NCI-H2107 (cell line): ENCODE results near the gene NHSL1.
"Not testable (repeated sequence)": the region's sequence is repeated elsewhere in the genome, so short reads cannot be mapped to it uniquely, and the experiment has no call there.

Experiments
- DNase-seq: peaks from one replicate; lab custom pipeline; 2025; lab: John Stamatoyannopoulos, UW

Gene NHSL1

DNA sequence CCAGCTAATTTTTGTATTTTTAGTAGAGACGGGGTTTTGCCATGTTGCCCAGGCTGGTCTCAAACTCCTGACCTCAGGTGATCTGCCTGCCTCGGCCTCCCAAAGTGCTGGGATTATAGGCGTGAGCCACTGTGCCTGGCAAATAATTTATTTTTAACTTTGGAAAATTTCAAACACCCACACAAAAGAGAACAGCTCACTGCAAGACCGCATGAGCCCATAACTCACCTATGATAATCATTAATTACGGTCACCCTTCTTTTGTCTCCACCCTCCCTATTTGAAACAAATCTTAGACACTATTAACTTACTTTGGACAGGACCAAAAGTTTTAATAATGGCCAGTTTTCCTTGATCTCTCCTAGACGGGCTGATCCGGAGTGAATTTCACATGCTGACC is 74.0 kb downstream of the NHSL1 start:
- DNase-seq, result not testable (repeated sequence)

DNA sequence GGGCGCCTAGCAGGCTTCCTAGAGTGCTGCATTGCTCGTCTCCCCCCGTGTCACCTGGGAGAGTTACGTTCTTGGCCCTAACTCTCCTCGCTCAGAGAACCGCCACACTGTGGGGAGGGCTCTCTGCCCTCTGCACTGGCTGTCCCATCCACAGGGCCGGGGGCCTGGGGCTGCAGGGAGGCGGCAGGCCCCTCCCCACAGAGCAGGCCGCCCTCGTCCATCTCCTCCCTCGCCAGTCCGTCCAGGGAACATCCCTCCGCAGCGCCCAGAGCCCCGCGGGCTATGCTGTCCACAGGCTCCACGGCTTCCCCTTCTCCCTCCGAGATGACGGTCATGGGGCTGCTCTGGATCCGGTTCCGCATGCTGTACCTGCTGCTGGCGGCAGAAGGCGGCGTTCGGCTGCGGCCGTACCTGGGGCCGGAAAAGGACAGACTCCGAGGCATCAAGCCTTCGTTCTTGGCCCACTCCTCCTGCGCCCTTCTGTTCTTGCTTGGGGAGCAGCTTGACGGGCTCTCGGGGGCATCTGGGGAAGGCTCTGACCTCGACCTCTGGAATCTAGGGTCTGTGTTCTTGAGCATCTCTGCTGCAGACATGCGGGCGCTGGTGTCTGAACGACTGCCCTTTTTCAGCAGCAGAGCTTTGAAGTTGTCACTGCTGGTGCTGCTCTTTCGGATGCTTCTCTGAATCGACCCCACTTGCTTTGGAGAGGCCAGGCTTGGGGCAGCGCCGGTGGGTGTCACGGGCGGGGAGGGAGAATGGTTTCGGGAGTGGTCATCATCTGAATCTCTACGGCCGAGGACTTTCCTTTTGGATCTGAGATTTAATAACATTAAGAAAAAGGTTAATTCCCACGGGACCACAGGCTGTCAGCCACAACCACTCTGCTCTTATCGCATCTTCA is 75.0 kb downstream of the NHSL1 start:
- no peak for DNase-seq

DNA sequence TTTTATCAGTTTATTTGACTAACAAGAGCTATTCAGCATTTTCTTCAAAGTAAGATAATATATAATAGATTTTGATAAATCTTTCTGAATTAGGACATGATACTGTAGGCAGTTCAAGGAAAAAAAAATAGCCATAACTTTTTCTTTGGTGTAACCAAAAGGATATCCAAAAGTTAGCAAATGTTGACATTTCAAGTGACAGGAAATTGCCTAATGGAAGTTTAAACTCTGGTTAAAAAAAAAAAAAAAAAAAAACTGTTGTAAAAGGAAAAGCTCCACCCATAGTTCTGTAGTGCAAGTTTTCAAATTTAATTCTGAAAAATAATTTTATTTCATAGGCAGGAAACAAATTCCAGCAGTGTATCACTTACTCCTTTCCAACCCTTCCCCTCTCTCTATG is 76.4 kb downstream of the NHSL1 start:
- DNase-seq, result no peak

- DNase-seq, result no peak
These were observed 77.7 kb downstream of the NHSL1 start for GRCh38 chr6:138421608-138422007.

- DNase-seq, result no peak
These were observed 78.2 kb downstream of the NHSL1 start for GRCh38 chr6:138421089-138421488.

GRCh38 chr6:138420356-138420755 is 78.9 kb downstream of the NHSL1 start:
- DNase-seq, result no peak

DNA sequence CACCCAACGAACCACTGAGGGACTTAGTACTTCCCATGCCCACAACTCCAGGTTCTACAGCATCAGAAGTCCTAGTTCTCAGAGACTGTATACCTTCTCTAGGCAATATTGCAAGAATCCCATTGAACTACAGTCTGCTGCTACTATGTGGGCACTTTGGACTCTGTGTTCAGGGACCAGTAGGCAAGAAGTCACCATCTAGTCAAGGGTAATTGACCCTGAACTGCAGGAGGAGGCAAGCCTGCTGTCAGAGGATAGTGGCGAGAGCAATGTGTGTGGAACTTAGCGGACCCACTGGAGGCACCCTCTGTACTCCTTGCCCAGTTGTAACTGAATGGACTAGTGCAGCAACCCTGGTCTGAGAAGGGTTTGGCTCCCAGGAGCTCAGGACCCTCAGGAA is 79.5 kb downstream of the NHSL1 start:
- no peak for DNase-seq

GRCh38 chr6:138418118-138418742 is 81.1 kb downstream of the NHSL1 start:
- no peak for DNase-seq

DNA sequence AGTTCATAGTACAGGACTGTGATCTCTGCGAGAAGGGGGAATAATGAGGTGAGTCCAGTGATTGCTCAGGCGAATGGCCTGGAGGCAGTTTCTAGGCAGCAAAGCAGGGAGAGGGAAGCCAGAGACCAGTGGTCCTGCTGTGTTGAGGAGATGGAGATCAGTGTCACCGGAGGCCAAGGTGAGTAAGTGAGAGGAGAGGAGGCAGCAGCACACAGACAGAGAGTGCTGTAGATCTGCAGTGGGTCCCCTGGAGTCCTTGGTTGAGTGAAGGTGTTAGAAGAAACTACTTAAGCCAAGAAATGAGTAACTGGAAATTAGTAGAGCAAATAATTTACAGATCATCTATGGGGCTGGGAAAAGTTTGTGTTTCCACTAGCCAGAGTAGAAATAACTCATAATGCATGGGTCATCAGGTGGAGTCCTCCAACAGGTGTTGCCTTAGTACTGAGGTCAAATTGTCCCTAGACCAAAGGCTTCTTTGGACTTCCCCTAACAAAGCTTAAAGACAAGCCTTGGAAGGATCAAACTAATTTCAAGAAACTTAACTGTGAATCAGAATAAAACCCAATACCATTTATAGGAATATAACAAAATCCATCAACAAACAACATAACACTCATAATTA is 81.7 kb downstream of the NHSL1 start:
- no peak for DNase-seq

- no peak for DNase-seq
These were observed 83.1 kb downstream of the NHSL1 start for GRCh38 chr6:138416206-138416605.

DNA sequence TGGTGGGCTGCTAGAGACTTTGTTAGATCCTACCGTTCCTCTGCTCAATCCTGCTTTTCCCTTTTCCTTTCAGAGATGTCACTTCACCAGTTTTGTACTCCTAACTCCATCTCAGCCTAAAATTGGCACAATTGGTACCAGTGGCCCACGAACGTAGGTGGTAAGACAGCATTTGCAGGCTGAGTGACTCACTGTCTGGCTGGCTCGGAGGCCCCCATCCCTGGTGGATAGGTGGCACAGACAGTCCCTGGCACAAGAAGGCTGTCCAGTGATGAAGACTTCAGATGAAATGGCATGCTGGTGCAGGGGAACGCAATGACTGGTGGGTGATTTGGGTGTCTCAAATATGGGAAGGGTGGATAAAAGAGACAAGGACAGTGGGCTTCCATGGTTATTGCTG is 84.2 kb downstream of the NHSL1 start:
- no peak for DNase-seq

- no peak for DNase-seq
These were observed 88.1 kb downstream of the NHSL1 start for GRCh38 chr6:138410972-138411880.

- no peak for DNase-seq
These were observed 89.1 kb downstream of the NHSL1 start for GRCh38 chr6:138410048-138410735.

- DNase-seq, result no peak
These were observed 92.9 kb downstream of the NHSL1 start for GRCh38 chr6:138406443-138406842.

DNA sequence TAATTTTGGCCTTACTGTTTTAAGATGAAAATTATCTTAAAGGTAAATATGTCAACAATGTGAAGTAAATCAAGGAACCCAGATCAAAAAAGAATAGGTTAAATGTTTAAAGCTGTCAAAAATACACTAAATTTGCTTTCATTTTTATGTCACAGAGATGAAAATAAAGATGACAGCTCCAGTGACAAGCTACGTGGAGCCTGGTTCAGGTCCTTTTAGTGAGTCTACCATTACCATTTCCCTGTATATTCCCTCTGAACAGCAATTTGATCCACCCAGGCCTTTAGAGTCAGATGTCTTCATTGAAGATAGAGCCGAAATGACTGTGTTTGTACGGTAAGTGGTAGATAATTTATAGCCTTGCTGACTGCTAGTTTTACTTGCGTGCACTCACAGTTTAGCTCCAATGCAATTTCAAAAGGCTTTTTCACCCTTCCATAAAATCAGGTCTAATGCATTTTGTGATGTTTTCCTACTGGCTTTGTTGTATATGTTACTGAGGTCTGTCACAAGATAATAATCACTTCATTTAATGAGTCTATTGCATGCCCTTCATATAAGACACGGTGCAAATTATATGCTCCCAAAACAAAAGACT is 93.4 kb downstream of the NHSL1 start:
- DNase-seq, result no peak

GRCh38 chr6:138404666-138405337 is 94.5 kb downstream of the NHSL1 start:
- DNase-seq, result no peak

GRCh38 chr6:138403801-138404665 is 95.3 kb downstream of the NHSL1 start, which contains the start of gene HEBP2:
Gene HEBP2 (plus strand): TSS chr6:138404223. CDS start chr6:138404496, 273 bp downstream.
- peak; percentile 90 for DNase-seq

DNA sequence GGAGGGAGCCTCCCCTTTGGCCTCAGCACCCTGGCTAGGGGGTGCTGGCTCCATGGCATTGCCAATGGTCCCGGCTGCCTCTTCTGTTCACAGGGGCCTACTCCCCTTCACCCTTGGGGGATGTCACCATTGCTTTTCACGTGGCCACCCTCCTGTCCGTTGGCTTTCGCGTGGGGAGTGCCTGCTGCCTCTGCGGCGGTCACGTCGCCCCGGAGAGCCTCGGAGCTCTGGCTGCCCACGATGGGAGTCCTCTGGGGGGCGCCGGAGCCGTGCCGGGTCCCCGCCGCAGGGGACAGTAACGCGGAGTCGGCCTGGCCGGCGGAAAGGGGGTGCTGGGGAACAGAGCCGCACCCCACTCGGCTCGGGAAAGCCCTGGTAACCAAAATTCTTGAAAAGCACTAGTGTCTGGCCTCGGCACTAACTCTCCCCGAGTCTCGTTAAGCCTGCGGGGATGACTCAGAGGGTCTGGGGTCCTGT is 95.9 kb downstream of the NHSL1 start:
- peak; percentile 14 for DNase-seq

DNA sequence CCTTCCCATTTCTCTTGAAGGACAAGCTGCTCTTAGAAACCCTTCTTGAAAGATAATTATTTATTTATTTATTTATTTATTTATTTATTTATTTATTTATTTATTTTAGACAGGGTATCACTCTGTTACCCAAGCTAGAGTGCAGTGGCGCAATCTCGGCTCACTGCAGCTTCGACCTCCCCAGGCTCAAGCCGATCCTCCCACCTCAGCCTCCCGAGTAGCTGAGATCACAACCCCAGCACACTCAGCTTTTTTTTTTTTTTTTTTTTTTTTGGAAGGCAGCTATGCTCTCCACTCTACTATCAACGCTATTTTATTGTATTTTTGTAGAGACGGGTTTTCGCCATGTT is 96.5 kb downstream of the NHSL1 start:
- DNase-seq, result no peak
